Measurements from ENCODE around the gene CYTH4.

GRCh38 chr22:37242395-37242918 is 39.9 kb upstream of the CYTH4 start:
- no peak for TF ChIP-seq CTCF (IDR thresholded peaks at IDR 0.05)
- TF ChIP-seq EZH2phosphoT487 (IDR thresholded peaks at IDR 0.05): no peak

Measured in neural progenitor cell (in vitro differentiated cells).